GM19397 (cell line): ENCODE measurements around the gene SNX20.

Experiments
- ATAC-seq: cut with Tn5 transposase; IDR thresholded peaks from one replicate; pipeline ENCODE4 v1.9.1; 2021; ENCODE audit warnings: mild to moderate bottlenecking, moderate library complexity; ENCODE audit not compliant: unreplicated experiment

SNX20 gene

DNA sequence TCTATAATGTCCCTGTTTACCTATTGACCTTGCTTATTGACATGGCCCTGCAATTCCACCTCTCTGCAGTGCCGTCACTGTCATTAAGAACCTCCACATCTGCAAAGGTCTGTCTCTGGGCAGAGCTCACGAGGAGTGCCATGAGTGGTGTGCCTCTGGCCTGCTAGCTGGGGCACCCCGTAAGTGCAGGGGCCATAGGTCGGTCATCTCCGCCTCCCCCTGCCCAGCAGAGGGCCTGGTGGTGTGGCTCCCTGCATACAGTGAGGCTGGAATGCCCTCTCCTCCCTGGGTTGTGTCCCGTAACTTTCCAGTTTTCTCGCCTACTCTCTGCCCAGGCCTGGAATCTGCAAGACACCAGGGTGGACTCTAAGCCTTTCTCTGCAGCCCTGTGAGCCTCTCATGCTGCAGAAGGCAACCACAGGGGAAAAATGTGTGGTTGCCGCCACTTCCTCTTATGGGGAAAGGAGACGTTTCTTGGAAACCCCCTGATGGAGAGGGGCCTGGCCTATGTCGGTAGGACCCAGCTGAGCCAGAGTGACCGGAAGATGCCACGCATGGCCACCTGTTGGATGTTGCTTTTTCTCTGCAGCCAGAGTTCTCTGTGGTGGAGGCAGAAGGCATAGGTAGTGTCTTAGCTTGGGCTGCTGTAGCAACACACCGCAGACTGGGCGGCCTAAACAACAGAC is 2.7 kb upstream of the SNX20 start:
- peak; percentile 68 for ATAC-seq

DNA sequence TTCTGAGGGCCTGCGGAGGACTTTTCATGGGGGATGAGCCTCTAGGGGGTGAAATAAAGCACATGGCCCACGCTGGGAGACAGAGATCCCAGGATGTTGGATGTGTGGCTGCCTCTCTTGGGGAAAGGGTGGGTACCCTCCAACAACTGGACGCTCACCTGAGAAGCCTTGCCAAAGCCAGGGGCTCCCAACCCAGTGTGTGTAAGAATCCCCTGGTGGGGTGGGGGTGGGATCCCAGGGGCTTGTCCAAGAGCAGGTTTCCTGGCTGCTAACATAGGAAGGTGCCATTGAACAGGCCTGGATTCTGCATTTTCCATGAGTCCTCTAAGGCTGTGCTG is 587 bp downstream of the SNX20 start:
- ATAC-seq = no peak

DNA sequence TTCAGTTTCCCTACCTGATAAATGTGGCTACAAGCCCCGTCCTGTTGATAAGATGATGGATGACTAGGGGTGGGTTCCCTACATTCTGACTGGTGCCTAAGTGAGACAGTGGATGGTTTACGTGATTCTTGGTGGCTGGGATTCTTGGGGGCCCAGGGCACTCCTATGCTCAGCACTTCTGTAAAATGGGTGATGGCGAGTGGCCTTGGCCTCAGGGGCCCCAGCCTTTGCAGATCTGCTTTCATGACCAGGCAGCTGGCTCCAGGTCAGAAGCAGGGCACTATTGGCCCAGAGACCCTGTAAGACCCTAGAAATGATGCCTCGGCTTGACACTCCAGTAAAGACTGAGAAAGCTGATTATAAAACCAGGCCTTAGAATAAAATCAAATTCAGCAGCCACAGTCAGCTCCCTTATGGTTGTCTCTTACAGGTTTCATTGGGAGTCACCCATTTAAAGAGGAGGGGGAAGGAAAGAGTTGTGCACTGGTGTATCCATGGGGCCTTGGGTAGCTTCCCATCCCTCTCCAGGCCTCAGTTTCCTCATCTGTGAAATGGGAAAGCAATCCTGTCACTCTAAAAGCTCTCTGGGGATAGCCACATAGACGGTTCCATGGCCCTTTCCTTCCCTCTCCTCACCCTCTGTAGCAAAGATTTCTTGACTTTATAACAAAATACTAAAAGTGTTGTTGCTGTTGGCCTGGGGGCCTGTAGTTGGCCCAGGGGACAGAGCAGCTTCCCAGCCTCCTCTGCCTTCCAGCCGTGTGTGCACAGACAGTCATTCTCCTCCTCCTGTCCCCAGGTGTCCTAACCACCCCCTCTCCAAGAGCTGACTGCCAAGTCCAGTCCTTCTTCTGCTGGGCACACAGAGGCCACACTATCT is 1.2 kb downstream of the SNX20 start:
- no peak for ATAC-seq

DNA sequence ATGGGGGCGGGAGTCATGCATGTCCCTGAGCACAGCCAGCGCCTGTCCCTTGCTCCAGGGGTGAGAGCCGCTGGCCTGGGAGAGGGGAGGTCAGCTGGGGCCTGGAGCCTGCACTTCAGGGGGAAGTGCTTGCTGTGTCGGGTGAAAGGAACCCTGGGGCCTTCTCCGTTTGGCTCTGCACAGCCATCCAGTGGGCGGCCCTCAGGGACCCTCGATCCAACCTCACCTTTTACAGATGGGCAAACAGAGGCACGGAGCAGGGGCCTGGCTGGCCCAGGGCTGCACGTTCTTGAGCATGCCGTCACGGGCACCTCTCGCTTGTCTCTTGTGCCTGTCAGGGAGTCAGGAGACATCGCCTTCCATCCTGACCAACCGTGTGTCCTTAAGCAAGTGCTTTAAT is 1.8 kb downstream of the SNX20 start:
- ATAC-seq = no peak

DNA sequence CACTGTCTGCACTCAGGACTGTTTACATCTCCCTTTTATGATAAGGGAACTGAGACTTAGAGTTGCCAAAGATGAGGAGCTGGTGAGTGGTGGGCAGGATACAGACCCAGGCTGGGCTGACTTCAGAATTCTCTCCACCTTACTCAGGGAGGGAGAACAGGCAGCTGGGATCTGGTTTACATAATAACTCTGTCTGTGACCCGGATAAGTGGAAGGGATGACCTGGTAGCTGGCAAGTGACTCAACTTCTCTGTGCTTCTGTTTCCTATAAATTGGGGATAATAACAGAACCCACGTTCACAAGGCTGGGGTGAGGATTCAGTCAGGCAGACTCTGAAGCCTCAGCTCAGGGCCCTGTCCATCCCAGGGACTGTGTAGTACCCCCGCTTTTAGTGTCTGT is 2.6 kb downstream of the SNX20 start:
- ATAC-seq = no peak

DNA sequence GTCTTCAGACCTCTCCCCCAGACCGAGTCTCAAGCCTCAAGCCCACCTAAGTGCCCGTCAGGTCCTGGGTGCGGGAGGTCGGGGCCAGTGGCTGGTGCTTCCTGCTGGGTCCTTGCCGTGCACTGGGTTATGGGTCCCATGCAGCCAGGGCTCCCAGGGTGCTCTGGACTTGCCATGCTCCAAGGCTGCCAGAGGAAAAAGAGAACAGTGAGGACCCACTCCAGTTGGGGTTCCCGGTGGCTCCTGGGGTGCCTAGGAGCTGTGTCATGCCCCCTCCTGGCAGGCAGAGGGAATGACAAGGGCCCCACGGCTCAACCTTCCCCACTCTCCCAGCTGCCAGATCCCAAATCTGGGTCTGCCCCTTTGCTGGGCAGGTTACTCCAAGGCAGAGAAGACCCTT is 3.8 kb downstream of the SNX20 start:
- ATAC-seq = no peak

DNA sequence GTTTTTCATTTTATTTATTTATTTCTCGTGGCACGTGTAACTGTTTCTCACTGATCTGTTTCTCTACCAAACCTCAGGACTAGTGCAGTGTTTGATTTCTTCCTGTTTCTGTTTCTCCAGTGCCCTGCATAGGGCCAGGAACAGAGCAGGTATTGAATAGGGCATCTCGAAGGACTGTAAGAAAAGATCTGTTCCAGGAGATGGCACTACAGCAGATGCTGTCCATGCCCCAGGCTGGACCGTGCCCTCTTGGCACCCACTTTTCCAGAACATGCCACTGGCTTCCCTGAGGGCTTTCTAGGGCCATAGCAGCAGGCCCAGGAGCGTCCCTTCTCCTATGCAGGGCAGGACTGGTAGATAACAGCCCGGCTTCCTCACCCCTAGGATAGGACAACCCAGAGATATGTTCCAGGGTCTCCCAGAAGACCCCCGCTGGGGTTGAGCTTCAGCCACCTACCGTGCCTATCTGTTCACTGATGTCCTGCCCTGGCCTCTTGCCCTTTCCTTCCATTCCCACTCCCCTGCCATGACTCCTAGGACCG is 4.4 kb downstream of the SNX20 start:
- ATAC-seq = no peak

DNA sequence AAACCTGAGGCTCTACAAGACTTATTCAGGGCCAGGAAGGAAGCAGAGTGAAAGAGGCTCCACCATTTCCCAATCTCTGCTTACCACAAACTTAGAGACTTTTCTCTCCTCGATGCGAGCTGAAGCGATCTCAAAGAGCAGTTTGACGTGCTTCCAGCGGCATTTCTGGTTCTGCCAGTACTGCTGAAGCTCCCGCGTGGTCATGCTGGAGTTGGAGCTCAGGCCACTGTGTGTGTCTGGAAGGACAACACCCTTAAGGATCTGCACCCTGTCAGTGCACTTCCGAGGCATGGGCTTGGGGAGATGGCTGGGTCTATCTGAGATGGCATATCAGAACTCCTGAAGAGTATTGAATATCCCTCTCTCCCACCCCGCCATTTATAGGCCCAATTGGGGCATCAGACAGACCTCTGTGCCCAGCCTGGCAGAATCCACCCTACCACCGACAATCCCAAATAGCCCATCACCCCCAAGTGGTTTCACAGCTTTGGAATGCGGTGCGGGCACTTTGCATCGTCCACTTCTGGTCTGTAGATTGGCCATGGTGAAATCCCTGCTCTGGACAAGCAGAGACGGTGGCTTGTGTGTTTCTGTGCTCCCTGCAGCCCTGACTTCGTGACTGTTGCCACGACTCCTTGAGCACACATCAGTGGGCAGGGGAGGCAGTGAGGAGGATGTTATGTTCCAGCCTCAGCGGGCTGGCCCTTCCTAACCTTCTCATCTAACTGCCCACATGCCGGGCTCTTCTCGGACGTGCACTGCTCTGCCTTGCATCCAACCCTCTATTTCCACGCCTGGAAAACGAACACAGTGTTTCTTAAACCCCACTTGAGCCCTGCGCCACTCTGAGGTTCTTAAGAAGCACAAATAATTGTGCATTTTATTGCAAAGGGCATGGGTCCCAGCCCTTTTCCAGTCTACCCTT is 5.2 kb downstream of the SNX20 start:
- ATAC-seq = no peak

DNA sequence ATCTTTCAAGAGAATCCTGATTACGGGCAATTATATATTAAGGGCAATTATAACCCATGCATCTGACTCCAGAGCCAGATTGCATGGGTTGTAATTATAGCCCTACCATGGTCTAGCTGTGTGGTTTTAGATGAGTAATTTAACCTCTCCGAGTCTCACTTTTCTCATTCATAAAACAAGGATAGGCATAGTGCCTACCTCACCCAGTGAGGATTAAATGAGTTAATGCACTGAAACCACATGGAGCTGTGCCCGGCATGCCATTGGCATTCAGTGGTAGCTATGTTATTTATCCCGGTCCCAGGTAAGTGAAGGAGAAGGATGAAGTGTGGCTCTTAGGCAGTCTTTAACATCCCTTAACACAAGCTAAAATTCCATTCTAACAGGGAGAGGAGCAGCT is 6.3 kb downstream of the SNX20 start:
- ATAC-seq = no peak

DNA sequence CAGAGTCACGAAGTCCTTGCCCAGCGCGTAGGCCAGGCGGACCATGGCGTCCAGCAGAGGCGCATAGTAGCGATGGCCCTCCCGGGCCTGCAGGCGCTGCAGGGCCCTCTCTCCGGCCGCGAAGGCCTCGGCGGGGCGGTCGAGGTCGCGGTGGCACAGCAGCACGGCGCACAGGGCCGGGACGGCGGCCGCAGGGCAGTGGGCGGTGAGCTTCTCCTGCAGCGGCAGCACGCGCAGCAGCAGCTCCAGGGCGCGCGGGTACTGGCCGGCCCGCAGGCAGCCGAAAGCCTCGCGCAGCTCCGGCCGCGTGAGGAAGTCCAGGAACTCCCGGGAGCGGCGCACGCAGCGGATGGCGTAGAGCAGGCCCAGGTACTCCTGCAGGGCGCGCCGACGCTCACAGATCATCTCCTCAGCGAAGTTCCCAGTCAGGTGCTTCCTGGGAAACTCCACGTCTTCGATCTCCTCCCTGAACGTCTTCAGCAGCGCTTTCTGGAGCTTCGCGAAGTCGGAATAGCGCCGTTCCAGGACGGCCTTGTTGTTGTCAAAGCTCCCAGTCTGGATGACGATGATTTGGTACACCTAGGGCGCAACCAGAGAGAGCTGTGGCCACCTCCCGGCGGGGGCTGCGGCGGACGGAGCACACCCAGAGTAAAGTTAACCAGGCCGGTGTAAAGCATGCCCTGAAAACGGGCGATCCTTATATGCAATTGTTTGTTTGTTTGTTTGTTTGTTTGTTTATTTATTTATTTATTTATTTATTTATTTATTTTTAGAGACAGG is 7.4 kb downstream of the SNX20 start:
- no peak for ATAC-seq

DNA sequence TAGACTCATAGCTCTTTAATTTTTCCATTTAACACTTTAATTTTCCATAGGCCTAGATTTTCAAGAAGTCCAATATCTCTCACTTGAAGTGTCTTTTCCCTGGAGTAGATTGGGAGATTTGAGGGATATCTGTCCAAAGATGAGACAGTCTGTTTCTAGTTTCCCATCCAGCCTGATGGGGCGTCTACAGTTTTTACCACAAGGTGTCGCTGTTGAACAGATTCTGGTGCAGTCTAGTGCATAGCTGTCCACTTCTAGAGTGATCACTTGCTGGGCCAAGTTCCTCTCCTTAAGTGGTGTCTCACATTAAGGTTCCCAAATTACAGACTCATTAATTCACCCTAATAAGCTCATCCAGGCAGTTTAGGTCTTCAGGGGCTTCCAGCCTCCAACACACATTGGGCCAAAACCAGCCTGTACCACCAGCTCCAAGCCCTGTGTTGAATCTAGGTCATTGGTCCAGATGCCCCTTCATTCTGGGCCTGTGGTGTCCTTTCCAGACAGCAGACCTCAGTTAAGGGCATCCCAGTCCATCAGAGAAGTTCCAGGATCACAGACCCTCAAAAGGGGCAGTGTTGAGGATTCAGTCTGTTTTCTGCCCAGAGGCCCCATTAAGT is 9.4 kb downstream of the SNX20 start:
- no peak for ATAC-seq

DNA sequence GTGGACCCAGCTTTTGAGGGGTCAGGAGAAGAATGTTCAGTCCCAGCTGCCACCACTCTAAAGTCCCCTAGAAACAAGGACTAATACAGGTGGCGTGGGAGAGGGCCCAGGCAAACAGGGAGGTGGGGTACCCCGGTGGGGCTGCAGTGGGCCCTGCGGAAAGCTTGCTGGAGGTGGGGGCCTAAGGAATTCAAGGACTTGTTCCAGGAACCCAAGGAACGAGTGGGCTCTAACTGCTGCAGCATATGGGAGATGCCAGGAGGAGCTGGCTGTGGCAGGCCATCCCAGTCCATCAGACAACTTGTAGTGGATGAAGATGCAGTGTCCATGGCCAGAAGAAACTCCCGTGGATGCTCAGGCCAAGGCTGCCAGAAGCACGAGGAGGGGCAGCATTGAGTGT is 10.6 kb downstream of the SNX20 start:
- no peak for ATAC-seq

DNA sequence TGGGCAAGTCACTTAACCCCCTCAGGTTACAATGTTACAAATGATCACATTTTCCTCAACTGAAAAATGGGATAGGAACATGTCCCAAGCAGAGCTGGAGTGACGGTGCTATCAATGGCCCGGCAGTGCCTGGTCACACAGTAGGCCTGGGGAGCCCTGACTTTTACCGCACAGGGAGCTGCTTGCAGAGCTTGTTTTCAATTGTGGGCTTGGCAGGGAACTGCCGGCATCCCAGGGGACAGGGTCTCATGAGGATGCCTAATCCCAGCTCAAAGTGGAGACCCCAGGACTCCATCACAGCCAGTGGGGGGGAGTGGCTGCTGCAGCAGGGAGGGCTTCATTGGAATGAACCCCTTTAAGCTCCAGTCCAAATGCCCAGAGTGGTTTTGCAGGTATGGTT is 11.4 kb downstream of the SNX20 start:
- no peak for ATAC-seq

DNA sequence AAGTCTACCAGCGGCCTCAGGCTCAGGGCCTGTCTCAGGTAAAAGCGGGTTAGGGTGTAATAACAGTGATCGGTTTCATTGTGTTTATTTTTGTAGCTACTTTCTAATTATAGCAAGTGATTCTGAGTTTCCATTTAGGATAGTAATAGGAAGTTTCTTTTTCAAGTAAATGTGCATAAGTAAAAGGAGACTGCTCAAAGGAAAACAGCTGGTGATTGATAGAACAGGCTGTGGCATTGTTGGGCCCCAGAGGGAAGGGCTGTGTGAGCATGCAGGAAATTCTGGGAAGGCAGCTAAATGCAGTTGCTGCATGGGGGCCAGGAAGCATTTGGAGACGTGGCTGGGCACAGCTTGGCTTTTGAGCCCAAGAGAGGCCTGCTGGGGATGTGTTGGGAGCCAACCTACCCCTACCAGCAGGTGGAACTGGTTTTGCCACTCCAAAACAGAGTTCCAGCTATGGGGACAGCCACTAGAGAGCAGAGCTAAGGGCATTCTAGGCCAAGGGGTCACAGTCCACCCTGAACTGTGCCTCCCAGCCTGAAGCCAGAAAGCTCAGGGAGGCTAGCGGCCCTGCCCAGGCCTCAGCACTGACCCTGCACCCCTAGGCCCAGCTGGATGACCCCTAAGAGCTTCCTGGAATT is 12.6 kb downstream of the SNX20 start:
- no peak for ATAC-seq

DNA sequence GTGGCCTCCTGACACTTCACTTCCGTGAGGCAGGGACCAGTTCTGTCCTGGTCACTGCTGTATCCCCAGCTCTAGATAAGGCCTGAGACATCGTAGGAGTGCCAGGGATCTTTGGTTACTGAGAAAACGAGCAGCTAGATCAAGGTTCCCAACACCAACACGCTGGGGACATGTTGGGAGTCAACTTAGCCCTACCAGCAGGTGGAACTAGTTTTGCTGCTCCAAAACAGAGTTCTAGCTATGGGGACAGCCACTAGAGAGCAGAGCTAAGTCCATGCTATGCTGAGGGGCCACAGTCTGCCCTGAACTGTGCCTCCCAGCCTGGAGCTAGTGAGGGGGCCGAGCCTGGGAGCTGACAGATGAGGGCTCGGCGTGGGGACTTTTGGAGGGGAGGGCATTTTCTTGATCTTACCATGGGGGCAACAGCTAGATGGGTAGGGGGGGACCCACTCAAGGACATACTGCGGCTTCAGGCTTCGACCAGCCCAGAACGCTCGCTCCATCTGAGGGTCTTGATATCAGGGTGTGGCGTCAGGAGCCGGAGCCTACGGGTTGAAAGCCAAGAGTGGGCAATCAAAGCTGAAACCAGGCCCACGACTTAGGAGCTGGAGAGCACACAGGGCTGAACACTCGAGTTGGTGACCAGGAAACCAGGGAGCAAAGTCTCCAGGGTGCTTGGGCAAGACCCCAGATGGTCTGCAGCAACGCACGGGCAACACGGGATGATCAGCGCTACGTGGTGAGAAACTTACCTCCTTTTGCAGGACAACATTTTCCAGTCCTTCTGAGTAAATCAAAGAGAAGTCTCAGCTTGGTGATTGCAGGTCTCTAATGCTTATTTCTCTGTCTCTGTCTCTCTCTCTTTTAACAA is 13.4 kb downstream of the SNX20 start:
- no peak for ATAC-seq

DNA sequence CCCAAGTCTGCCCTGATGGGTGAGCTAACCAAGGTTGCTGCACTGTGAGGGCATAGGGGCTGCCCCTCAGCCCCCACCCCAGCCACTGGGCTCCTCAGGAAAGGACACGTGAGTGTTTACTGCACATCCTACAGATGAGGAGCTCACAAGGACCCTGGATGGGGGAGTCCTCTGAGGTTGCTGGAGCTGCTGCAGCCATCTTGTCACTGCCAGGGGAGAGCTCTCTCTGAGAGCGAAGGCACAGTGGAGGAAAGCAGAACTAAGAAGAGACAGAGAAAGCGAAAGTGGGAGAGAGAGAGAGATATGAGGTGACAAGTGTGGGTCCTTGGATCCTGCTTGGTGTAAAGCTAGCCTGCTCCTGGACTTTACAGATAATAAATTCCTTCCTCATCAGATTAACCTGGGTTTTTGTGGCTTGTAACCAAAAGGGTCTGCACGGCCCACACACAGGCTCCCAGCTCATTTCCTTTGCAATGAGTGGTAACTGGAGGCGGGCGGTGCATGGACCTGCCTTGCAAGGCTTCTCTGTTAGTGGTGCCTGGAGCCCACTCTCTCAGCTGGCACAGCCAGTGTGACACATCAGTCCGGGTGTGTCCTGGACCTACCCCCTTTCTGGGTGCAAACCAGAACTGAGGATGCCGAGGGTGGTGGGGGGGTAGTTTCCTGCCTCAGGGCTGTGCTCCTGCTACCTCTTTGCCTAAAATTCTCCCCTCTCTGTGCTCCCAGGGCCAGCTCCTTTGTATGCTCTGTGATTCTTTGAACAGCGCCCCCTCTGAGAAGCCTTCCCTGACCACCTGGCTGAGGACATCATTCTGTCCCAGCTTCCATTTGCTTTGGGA is 14.2 kb downstream of the SNX20 start:
- ATAC-seq = peak; percentile 72

DNA sequence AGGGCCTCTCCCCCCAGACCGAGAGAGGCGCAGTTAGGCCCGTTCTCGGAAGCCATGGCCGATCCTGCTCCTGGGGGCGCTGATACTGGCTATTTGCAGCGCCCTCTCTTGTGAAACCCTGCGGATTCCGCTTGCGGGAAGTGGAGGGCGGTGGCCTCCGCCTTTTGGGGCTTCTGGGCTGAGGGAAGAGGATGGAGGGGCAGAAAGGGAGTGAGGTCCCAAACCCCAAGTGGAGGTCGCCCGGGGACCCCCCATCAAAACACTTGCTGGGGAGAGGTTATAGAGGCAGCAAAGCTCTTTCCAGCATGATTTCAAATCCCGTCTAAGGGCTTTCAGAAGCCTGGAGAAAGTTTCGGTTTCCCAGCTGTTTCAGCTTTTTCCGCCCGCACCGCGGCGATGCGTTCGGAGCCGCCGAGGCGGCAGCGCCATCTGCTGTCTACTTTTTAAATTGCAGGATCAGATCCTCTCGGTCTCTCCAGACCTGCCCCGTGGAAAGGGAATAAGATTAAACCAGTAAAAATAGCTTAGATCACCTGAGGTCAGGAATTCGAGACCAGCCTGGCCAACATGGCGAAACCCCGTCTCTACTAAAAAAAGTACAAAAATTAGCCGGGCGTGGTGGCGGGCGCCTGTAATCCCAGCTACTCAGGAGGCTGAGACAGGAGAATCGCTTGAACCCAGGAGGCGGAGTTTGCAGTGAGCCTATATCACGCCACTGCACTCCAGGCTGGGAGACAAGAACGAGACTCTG is 15.8 kb downstream of the SNX20 start:
- no peak for ATAC-seq
